A549 (cell line): ENCODE data around the gene ZG16B.

Experiments used
- FOSL2 ChIP-seq, 2 experiments: fragments of 450-650 bp in 1 of 2; fragments of >200 bp in 1 of 2; sonication (Bioruptor Twin) in 1 of 2; formaldehyde crosslinking; IDR thresholded peaks; 2 replicates each; pipeline versions ENCODE4 v1.5.0 to v1.6.1; 2016 to 2020; ENCODE audit warnings: mild to moderate bottlenecking in 1 of 2, moderate library complexity in 1 of 2
- POLR2A ChIP-seq: IDR thresholded peaks from 2 replicates; pipeline ENCODE4 v1.6.1; 2012; ENCODE audit warnings: mild to moderate bottlenecking, low read length
- SMC3 ChIP-seq: fragments of >200 bp; sonication (Bioruptor Twin); formaldehyde crosslinking; IDR thresholded peaks from 3 replicates; pipeline ENCODE4 v1.6.1; 2018; ENCODE audit warnings: inconsistent platforms

- TF ChIP-seq SMC3 (no peak), POLR2A (no peak), FOSL2 (IDR thresholded peaks at IDR 0.05) (no peak), FOSL2 (CRISPR knock-in tag; IDR thresholded peaks at IDR 0.05) (no peak)
Observed at GRCh38 chr16:2787406-2787805, 42.7 kb upstream of the ZG16B start, which contains the start of gene PRSS33.
